B cell (primary cell): ENCODE measurements around the gene DCAKD. TPM values are rescaled to one million over a fixed set of nuclear protein-coding genes. Genes with fewer than 3 reads are reported as not detected.

Experiments used
- ATAC-seq: fragments of 200-7000 bp; cut with Tn5 transposase; one replicate; pipeline ENCODE4 v1.10.0; 2021; ENCODE audit warnings: low read depth, mild to moderate bottlenecking, moderate number of reproducible peaks, moderate library complexity
- CTCF ChIA-PET: fragments of 350-600 bp; sonication (Branson Sonifier 250); formaldehyde crosslinking; loops from one replicate; lab custom pipeline; 2021; ENCODE audit warnings: antibody characterized with exemption, inconsistent platforms; lab: Charles Lee
- POLR2A ChIA-PET: fragments of 350-600 bp; sonication (Branson Sonifier 250); formaldehyde crosslinking; loops from one replicate; lab custom pipeline; 2021; ENCODE audit warnings: antibody characterized with exemption; lab: Charles Lee
- DNase-seq: peaks from one replicate; pipeline ENCODE4 v3.0.0; 2013
- H2AFZ ChIP-seq: 2 replicates; pipeline ENCODE4 v1.6.1; 2012; ENCODE audit warnings: mild to moderate bottlenecking, low read depth, low read length; ENCODE audit not compliant: insufficient read depth, poor library complexity, severe bottlenecking
- H3K27ac ChIP-seq, 2 donors: 1 replicate in 1 of 2; 2 replicates in 1 of 2; pipeline ENCODE4 v1.5.1; 2012 to 2013; ENCODE audit warnings: low read length in 2 of 2, mild to moderate bottlenecking in 2 of 2, moderate library complexity in 1 of 2
- H3K27me3 ChIP-seq, 4 experiments: fragments of 200-600 bp in 1 of 4; sonication (generic) in 1 of 4; replicated peaks in 1 of 4; 1 replicate in 2 of 4; 2 replicates in 2 of 4; pipeline versions ENCODE4 v1.6.1 to v1.7.0; 2013 to 2016; ENCODE audit warnings: low read length in 3 of 4, mild to moderate bottlenecking in 2 of 4, mixed read lengths in 1 of 4, moderate library complexity in 1 of 4; ENCODE audit not compliant: insufficient read depth in 4 of 4, control insufficient read depth in 3 of 4; ENCODE audit errors: control extremely low read depth in 1 of 4
- H3K36me3 ChIP-seq, 2 experiments: replicated peaks in 1 of 2; 1 replicate in 1 of 2; 2 replicates in 1 of 2; pipeline versions ENCODE4 v1.6.1 to v1.7.1; 2013; ENCODE audit warnings: low read length in 1 of 2; ENCODE audit not compliant: insufficient read depth in 2 of 2, control insufficient read depth in 1 of 2; ENCODE audit errors: control extremely low read depth in 1 of 2, extremely low read depth in 1 of 2
- H3K4me1 ChIP-seq, 2 donors: fragments of 200-600 bp in 1 of 2; sonication (generic) in 1 of 2; 1 replicate in 1 of 2; 2 replicates in 1 of 2; pipeline versions ENCODE4 v1.5.1 to v1.6.1; 2013 to 2017; ENCODE audit warnings: low read length in 2 of 2; ENCODE audit not compliant: control insufficient read depth in 2 of 2, insufficient read depth in 2 of 2
- H3K4me2 ChIP-seq: replicated peaks from 2 replicates; pipeline ENCODE3; 2012; ENCODE audit warnings: mild to moderate bottlenecking, low read depth, low read length; ENCODE audit not compliant: poor library complexity, severe bottlenecking
- H3K4me3 ChIP-seq, 5 experiments: fragments of 200-600 bp in 1 of 5; sonication (generic) in 1 of 5; 1 replicate in 3 of 5; 2 replicates in 2 of 5; pipeline versions ENCODE4 v1.5.1 to v1.7.0; 2011 to 2016; ENCODE audit warnings: low read length in 4 of 5, mild to moderate bottlenecking in 4 of 5, low read depth in 2 of 5, control low read depth in 1 of 5, moderate library complexity in 1 of 5; ENCODE audit not compliant: insufficient read depth in 1 of 5; ENCODE audit errors: control extremely low read depth in 1 of 5, extremely low read depth in 1 of 5
- H3K79me2 ChIP-seq: fragments of 200-600 bp; sonication (generic); one replicate; pipeline ENCODE4 v1.6.0; 2016; ENCODE audit warnings: low read length; ENCODE audit not compliant: control insufficient read depth, insufficient read depth
- H3K9ac ChIP-seq: fragments of 200-600 bp; sonication (generic); 2 replicates; pipeline ENCODE4 v1.6.1; 2017; ENCODE audit warnings: mild to moderate bottlenecking, low read length, moderate library complexity
- H3K9me3 ChIP-seq, 3 donors: one replicate each; pipeline versions ENCODE4 v1.6.1 to v1.7.1; 2013; ENCODE audit warnings: low read length in 2 of 3; ENCODE audit not compliant: control insufficient read depth in 2 of 3, insufficient read depth in 1 of 3; ENCODE audit errors: control extremely low read depth in 1 of 3
- H4K20me1 ChIP-seq: 2 replicates; pipeline ENCODE4 v1.6.0; 2012; ENCODE audit warnings: mild to moderate bottlenecking, low read length; ENCODE audit not compliant: insufficient read depth, control insufficient read depth, poor library complexity, severe bottlenecking
- H3K27ac Mint-ChIP-seq: one replicate; pipeline ENCODE4 v1.8.0; 2021; ENCODE audit warnings: mixed read lengths
- H3K27me3 Mint-ChIP-seq: one replicate; pipeline ENCODE4 v1.8.0; 2021; ENCODE audit warnings: mixed read lengths
- H3K4me1 Mint-ChIP-seq: one replicate; pipeline ENCODE4 v1.8.0; 2021; ENCODE audit warnings: mixed read lengths
- H3K4me3 Mint-ChIP-seq: one replicate; pipeline ENCODE4 v1.8.0; 2021; ENCODE audit warnings: mixed read lengths
- H3K9me3 Mint-ChIP-seq: one replicate; pipeline ENCODE4 v1.8.0; 2022; ENCODE audit warnings: mixed read lengths; ENCODE audit not compliant: insufficient read depth
- CTCF ChIP-seq: fragments of 200-600 bp; IDR thresholded peaks from one replicate; pipeline ENCODE4 v1.8.0; 2022; ENCODE audit warnings: antibody characterized with exemption, mild to moderate bottlenecking
- EZH2 ChIP-seq: IDR thresholded peaks from 2 replicates; pipeline ENCODE4 v1.6.1; 2012; ENCODE audit warnings: borderline replicate concordance, low read depth, mild to moderate bottlenecking, moderate library complexity, low read length; ENCODE audit not compliant: insufficient read depth, poor library complexity, severe bottlenecking
- WGBS: methylation state at CpG from one replicate; pipeline ENCODE4 v1.1.5; 2013; ENCODE audit warnings: missing lambda C conversion rate; ENCODE audit not compliant: insufficient coverage; 5-methylcytosine and 5-hydroxymethylcytosine counted together
- intact Hi-C: fragments of 100-400 bp; cut with micrococcal nuclease; formaldehyde crosslinking; loops from one replicate; pipeline ENCODE4 v1.10.0; 2022
- polyA plus RNA-seq: library from polyadenylated mRNA; depleted of rRNA; stranded (reverse); fragments of >200 nt; gene quantifications from 2 replicates; pipeline ENCODE4 v1.2.3, GENCODE V29; 2012
- total RNA-seq, 2 donors: library from RNA; stranded (reverse); fragments of 120-200 nt in 1 of 2; gene quantifications; 1 replicate in 1 of 2; 2 replicates in 1 of 2; pipeline versions ENCODE4 v1.2.3 to v1.2.4, GENCODE V29; 2013 to 2022

The DCAKD gene
- total and polyA plus RNA-seq, 2 donors (not counting 1 experiment from before 2014, with no cell fraction given) = 20.6 to 31.5 TPM

GRCh38 chr17:44979426-44979995, 71.9 kb downstream of the DCAKD start:
- Histone ChIP-seq H3K4me1 (no peaks in the 10 kb centered on the region), H3K27me3 (peaks cover 0 to 35% (median 8%) of the 10 kb centered on the region in 4 experiments), H3K4me3 (no peak overlapping the region), H3K4me2 (no peak overlapping the region), H3K27ac (no peak overlapping the region), H4K20me1 (no peaks in the 10 kb centered on the region), H2AFZ (no peak overlapping the region), H3K36me3 (no peaks in the 10 kb centered on the region), H3K9ac (no peak overlapping the region), H3K9me3 (peaks cover 0 to 2% (median 0%) of the 10 kb centered on the region in 3 donors), H3K79me2 (no peaks in the 10 kb centered on the region)
- no peak overlapping the region for H3K4me3 Mint-ChIP-seq
- TF ChIP-seq EZH2 = no peak
- TF ChIP-seq CTCF = no peak
- ChIA-PET POLR2A (no interaction called here), CTCF (interaction anchor here (1.3 kb wide), 1 partner anchor 44 kb away, joined by 3 read pairs; no protein-coding TSS in a partner anchor)
- intact Hi-C loops = no loop called here
- 70% methylated on average over 3 of the region's 9 CpGs for WGBS
- H3K27me3 Mint-ChIP-seq = peaks cover 32% of the 10 kb centered on the region
- DNase-seq = no peak
- no peak overlapping the region for H3K27ac Mint-ChIP-seq
- no peak for ATAC-seq
- H3K9me3 Mint-ChIP-seq = no peaks in the 10 kb centered on the region
- H3K4me1 Mint-ChIP-seq = no peaks in the 10 kb centered on the region

- H3K4me3 Mint-ChIP-seq = no peak overlapping the region
- intact Hi-C loops = no loop called here
Measured at GRCh38 chr17:44978807-44979206, 72.6 kb downstream of the DCAKD start.

More at GRCh38 chr17:44978807-44979206, 72.6 kb downstream of the DCAKD start:
- H3K4me1 Mint-ChIP-seq = no peaks in the 10 kb centered on the region
- Histone ChIP-seq H3K9me3 (peaks cover 0 to 2% (median 0%) of the 10 kb centered on the region in 3 donors), H3K9ac (no peak overlapping the region), H3K36me3 (no peaks in the 10 kb centered on the region), H4K20me1 (no peaks in the 10 kb centered on the region), H2AFZ (no peak overlapping the region), H3K4me1 (no peaks in the 10 kb centered on the region), H3K27me3 (peaks cover 0 to 35% (median 8%) of the 10 kb centered on the region in 4 experiments), H3K79me2 (no peaks in the 10 kb centered on the region), H3K4me3 (no peak overlapping the region), H3K4me2 (no peak overlapping the region), H3K27ac (no peak overlapping the region)
- WGBS = 94% methylated on average over 2 of the region's 5 CpGs
- no peak for DNase-seq
- no peaks in the 10 kb centered on the region for H3K9me3 Mint-ChIP-seq
- H3K27me3 Mint-ChIP-seq = peaks cover 34% of the 10 kb centered on the region
- ChIA-PET CTCF (no interaction called here), POLR2A (no interaction called here)
- no peak overlapping the region for H3K27ac Mint-ChIP-seq
- no peak for TF ChIP-seq CTCF
- TF ChIP-seq EZH2 = no peak
- ATAC-seq = no peak
